Chondrocyte (in vitro differentiated cells): ENCODE results near the gene CFAP74. TPM values are rescaled to one million over a fixed set of nuclear protein-coding genes. Genes with fewer than 3 reads are reported as not detected.
A peak's percentile ranks its signal among the peaks of the same experiment; 100 is the strongest.
"Not testable (repeated sequence)": the region's sequence is repeated elsewhere in the genome, so short reads cannot be mapped to it uniquely, and the experiment has no call there.

Experiments used
- DNase-seq: peaks from one replicate; pipeline ENCODE4 v3.0.0; 2021; ENCODE audit warnings: mixed read lengths, low spot score
- H3K27ac Mint-ChIP-seq: one replicate; pipeline ENCODE4 v1.8.0; 2021; ENCODE audit warnings: mild to moderate bottlenecking, moderate library complexity, mixed read lengths; ENCODE audit not compliant: unreplicated experiment
- H3K27me3 Mint-ChIP-seq: 2 replicates; pipeline ENCODE4 v1.8.0; 2021; ENCODE audit warnings: low read depth, mixed read lengths
- H3K36me3 Mint-ChIP-seq: 2 replicates; pipeline ENCODE4 v1.8.0; 2021; ENCODE audit warnings: low read depth, mixed read lengths
- H3K4me1 Mint-ChIP-seq: 2 replicates; pipeline ENCODE4 v1.8.0; 2021; ENCODE audit warnings: low read depth, mild to moderate bottlenecking, mixed read lengths
- H3K4me3 Mint-ChIP-seq: one replicate; pipeline ENCODE4 v1.8.0; 2021; ENCODE audit warnings: mild to moderate bottlenecking, moderate library complexity, mixed read lengths; ENCODE audit not compliant: unreplicated experiment
- H3K9me3 Mint-ChIP-seq: 2 replicates; pipeline ENCODE4 v1.8.0; 2021; ENCODE audit warnings: low read depth, mixed read lengths
- CTCF ChIP-seq: fragments of 200-600 bp; sonication (generic); IDR thresholded peaks from 2 replicates; pipeline ENCODE4 v1.5.0; 2021; ENCODE audit warnings: antibody characterized with exemption, mild to moderate bottlenecking, moderate library complexity
- total RNA-seq: library from RNA; stranded (reverse); gene quantifications from 3 replicates; pipeline ENCODE4 v1.2.1, GENCODE V29; 2021

CFAP74 gene
- total RNA-seq, 1 donor from 2014 or later, result not detected

DNA sequence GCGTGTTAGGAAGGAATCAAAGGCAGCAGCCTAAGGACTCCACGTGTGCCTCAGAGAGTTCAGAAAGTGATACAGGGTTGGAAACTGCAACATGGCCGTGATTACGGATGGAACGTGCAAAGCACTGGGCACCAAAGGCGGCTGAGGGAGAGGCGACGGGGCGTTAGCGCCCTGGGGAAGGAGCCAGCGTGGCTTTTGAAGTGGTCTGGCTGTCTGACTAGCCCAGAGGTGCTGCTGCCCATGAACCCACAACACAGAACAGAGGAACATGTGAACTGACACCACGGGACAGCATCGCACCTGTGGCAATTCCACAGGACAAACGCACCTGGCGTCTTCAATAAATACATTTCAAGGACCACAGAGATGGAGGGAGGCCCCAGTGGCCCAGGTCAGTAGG is 66.5 kb downstream of the CFAP74 start:
- Mint-ChIP-seq H3K4me3 (no peak overlapping the region), H3K4me1 (no peaks in the 10 kb centered on the region), H3K36me3 (peaks cover 1% of the 10 kb centered on the region), H3K27me3 (peaks cover 12% of the 10 kb centered on the region), H3K9me3 (no peaks in the 10 kb centered on the region), H3K27ac (no peak overlapping the region)
- no peak for DNase-seq
- TF ChIP-seq CTCF, result no peak

DNA sequence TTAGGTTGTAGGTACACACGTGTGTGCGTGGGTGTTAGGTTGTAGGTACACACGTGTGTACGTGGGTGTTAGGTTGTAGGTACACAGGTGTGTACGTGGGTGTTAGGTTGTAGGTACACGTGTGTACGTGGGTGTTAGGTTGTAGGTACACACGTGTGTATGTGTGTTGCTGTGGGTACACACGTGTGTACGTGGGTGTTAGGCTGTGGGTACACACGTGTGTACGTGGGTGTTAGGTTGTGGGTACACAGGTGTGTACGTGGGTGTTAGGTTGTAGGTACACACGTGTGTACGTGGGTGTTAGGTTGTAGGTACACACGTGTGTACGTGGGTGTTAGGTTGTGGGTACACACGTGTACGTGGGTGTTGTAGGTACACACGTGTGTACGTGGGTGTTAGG is 68.7 kb downstream of the CFAP74 start:
- H3K9me3 Mint-ChIP-seq, H3K27ac Mint-ChIP-seq, H3K4me3 Mint-ChIP-seq, H3K36me3 Mint-ChIP-seq, H3K27me3 Mint-ChIP-seq, DNase-seq, H3K4me1 Mint-ChIP-seq: not testable (repeated sequence)

GRCh38 chr1:1929639-1930545 is 73.7 kb downstream of the CFAP74 start:
- TF ChIP-seq CTCF, result no peak
- Mint-ChIP-seq H3K27me3 (peaks cover 2% of the 10 kb centered on the region), H3K36me3 (peaks cover 1% of the 10 kb centered on the region)

DNA sequence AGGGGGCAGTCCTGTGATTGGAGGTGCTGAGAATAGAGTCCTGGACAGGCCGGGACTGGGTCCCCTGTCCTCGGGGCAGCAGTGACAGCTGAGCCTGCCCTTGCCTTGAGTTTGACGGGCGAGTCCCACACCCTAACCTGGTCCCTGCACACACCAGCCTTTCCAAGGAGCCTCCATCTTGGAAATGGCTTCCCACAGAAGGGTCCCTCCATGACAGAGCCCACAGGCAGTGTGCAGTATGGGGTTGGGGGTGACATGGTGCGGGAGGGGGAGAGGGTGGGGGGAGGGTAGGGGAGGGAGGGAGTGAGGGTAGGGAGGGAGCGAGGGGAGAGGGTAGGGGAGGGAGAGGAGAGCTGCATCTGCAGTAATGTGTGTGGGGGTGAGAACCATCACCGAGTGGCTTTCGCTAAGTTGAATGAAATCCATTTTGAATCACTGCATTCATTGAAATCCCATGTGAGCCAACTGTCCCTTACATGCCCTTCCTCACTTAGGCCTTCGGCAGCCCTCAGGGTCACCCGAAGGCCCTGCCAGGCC is 74.4 kb downstream of the CFAP74 start:
- H3K4me3 Mint-ChIP-seq, result no peak overlapping the region
- H3K27ac Mint-ChIP-seq, result no peak overlapping the region
- DNase-seq, result peak; percentile 66
- TF ChIP-seq CTCF, result no peak
- no peaks in the 10 kb centered on the region for H3K9me3 Mint-ChIP-seq
- H3K36me3 Mint-ChIP-seq, result peaks cover 1% of the 10 kb centered on the region
- peaks cover 2% of the 10 kb centered on the region for H3K27me3 Mint-ChIP-seq
- H3K4me1 Mint-ChIP-seq, result no peaks in the 10 kb centered on the region

More at GRCh38 chr1:1929639-1930545, 73.7 kb downstream of the CFAP74 start:
- Mint-ChIP-seq H3K9me3 (no peaks in the 10 kb centered on the region), H3K4me3 (no peak overlapping the region), H3K27ac (no peak overlapping the region), H3K4me1 (no peaks in the 10 kb centered on the region)
- DNase-seq, result peak; percentile 90

GRCh38 chr1:1928231-1929101 is 75.1 kb downstream of the CFAP74 start:
- Mint-ChIP-seq H3K9me3 (no peaks in the 10 kb centered on the region), H3K36me3 (peaks cover under 1% of the 10 kb centered on the region), H3K27me3 (peaks cover 1% of the 10 kb centered on the region), H3K4me1 (no peaks in the 10 kb centered on the region), H3K27ac (no peak overlapping the region), H3K4me3 (no peak overlapping the region)
- DNase-seq, result peak; percentile 82
- no peak for TF ChIP-seq CTCF
